22Rv1 (cell line): ENCODE measurements around the gene CAPN12.

Experiments
- CTCF ChIP-seq: fragments of 450-650 bp; IDR thresholded peaks from 2 replicates; pipeline ENCODE4 v1.5.1; 2017; ENCODE audit warnings: mild to moderate bottlenecking
- ZFX ChIP-seq: fragments of 450-650 bp; IDR thresholded peaks from 2 replicates; pipeline ENCODE4 v1.6.1; 2017; ENCODE audit warnings: antibody characterized with exemption, borderline replicate concordance

- TF ChIP-seq CTCF (no peak), ZFX (no peak)
Observed at GRCh38 chr19:38686530-38686888, 57.8 kb downstream of the CAPN12 start.
